Measurements from ENCODE around the gene FLNB. TPM values are rescaled to one million over a fixed set of nuclear protein-coding genes. Genes with fewer than 3 reads are reported as not detected.

Gene FLNB
- total and polyA plus RNA-seq, 2 of the 13 experiments (the other 11 are each of a cell fraction or from before 2014, with no cell fraction given), result 106 to 130 TPM

DNA sequence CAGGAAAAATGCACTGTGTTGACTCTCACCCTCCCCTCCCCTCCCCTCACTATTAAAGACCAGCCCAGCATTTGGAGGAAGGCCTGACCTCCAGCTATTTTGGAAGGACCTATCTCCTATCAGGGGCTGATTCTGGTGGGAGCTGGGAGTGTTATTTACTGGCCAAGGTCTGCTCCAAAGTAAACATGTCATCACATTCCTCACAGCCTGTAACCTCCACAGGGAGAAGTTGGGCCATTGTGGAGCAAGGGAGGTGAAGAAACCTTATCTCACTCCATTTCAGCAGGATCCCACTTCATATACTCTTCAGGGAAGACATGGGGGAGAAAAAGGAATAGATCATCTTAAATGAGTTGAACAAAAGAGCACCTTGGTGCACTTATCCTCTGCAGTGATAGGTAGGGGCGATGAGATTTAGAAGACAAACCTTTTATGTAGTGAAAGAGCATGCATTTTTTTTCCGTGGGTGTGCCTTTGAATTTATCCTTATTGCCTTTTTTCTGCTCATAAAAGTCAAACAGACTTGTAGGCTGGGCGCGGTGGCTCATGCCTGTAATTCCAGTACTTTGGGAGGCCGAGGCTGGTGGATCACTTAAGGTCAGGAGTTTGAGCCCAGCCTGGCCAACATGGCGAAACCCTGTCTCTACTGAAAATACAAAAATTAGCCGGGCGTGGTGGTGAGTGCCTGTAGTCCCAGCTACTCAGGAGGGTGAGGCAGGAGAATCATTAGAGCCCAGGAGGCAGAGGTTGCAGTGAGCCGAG is 15.6 kb upstream of the FLNB start (continued):
- TF ChIP-seq, protein P1, sequence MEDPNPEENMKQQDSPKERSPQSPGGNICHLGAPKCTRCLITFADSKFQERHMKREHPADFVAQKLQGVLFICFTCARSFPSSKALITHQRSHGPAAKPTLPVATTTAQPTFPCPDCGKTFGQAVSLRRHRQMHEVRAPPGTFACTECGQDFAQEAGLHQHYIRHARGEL (CRISPR knock-in tag; IDR thresholded peaks at IDR 0.05), result no peak
- no peak for TF ChIP-seq ZNF337 (CRISPR knock-in tag; IDR thresholded peaks at IDR 0.05; ENCODE audit: borderline replicate concordance, low read depth)
- TF ChIP-seq, protein P2, sequence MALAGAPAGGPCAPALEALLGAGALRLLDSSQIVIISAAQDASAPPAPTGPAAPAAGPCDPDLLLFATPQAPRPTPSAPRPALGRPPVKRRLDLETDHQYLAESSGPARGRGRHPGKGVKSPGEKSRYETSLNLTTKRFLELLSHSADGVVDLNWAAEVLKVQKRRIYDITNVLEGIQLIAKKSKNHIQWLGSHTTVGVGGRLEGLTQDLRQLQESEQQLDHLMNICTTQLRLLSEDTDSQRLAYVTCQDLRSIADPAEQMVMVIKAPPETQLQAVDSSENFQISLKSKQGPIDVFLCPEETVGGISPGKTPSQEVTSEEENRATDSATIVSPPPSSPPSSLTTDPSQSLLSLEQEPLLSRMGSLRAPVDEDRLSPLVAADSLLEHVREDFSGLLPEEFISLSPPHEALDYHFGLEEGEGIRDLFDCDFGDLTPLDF (CRISPR knock-in tag; IDR thresholded peaks at IDR 0.05), result no peak
- peak; percentile 36; the same call in 1 of the 2 replicates for TF ChIP-seq ZSCAN25 (CRISPR knock-in tag; IDR thresholded peaks at IDR 0.05)
- no peak for TF ChIP-seq AFF4 (CRISPR knock-in tag; IDR thresholded peaks at IDR 0.05)
- TF ChIP-seq ZFP41 (CRISPR knock-in tag; IDR thresholded peaks at IDR 0.05; ENCODE audit: borderline replicate concordance), result no peak
- no peak for TF ChIP-seq ZNF232 (CRISPR knock-in tag; IDR thresholded peaks at IDR 0.05; ENCODE audit: borderline replicate concordance)
- TF ChIP-seq, protein P3, sequence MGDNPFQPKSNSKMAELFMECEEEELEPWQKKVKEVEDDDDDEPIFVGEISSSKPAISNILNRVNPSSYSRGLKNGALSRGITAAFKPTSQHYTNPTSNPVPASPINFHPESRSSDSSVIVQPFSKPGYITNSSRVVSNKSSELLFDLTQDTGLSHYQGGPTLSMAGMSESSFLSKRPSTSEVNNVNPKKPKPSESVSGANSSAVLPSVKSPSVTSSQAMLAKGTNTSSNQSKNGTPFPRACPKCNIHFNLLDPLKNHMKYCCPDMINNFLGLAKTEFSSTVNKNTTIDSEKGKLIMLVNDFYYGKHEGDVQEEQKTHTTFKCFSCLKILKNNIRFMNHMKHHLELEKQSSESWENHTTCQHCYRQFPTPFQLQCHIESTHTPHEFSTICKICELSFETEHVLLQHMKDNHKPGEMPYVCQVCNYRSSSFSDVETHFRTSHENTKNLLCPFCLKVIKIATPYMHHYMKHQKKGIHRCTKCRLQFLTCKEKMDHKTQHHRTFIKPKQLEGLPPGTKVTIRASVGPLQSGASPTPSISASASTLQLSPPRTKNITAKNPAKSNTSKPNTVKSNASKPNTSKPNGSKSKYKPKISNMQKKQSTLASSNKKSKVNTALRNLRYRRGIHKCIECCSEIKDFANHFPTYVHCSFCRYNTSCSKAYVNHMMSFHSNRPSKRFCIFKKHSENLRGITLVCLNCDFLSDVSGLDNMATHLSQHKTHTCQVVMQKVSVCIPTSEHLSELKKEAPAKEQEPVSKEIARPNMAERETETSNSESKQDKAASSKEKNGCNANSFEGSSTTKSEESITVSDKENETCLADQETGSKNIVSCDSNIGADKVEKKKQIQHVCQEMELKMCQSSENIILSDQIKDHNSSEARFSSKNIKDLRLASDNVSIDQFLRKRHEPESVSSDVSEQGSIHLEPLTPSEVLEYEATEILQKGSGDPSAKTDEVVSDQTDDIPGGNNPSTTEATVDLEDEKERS (CRISPR knock-in tag; IDR thresholded peaks at IDR 0.05), result no peak
- no peak for TF ChIP-seq JUNB (CRISPR knock-in tag; IDR thresholded peaks at IDR 0.05; ENCODE audit: borderline replicate concordance)
- no peak for TF ChIP-seq ZNF260 (CRISPR knock-in tag; IDR thresholded peaks at IDR 0.05; ENCODE audit: borderline replicate concordance, low read depth)
- no peak for TF ChIP-seq KDM4B (CRISPR knock-in tag; IDR thresholded peaks at IDR 0.05)
- no peak for TF ChIP-seq CSRNP2 (CRISPR knock-in tag; conservative IDR thresholded peaks at IDR 0.05; ENCODE audit: low read depth)
- no peak for TF ChIP-seq ZNF138 (CRISPR knock-in tag; IDR thresholded peaks at IDR 0.05; ENCODE audit: low read depth)
- no peak for TF ChIP-seq JARID2 (CRISPR knock-in tag; IDR thresholded peaks at IDR 0.05; ENCODE audit: insufficient replicate concordance)
- no peak for TF ChIP-seq ZNF335 (CRISPR knock-in tag; IDR thresholded peaks at IDR 0.05)
- TF ChIP-seq HES4 (CRISPR knock-in tag; IDR thresholded peaks at IDR 0.05; ENCODE audit: borderline replicate concordance), result no peak
- 0 out of 2 replicates have a peak, but pooled peaks have one; percentile 47 for TF ChIP-seq KDM3A (CRISPR knock-in tag; IDR thresholded peaks at IDR 0.05; ENCODE audit: low read depth)
- TF ChIP-seq HOXA9 (CRISPR knock-in tag; IDR thresholded peaks at IDR 0.05; ENCODE audit: borderline replicate concordance), result no peak
- TF ChIP-seq RFX1 (IDR thresholded peaks at IDR 0.05), result no peak
